HG03103 (cell line): ENCODE measurements around the gene C3orf20.
"Not testable (repeated sequence)": the region's sequence is repeated elsewhere in the genome, so short reads cannot be mapped to it uniquely, and the experiment has no call there.

ENCODE experiments used
- ATAC-seq: cut with Tn5 transposase; IDR thresholded peaks from one replicate; pipeline ENCODE4 v1.9.1; 2021; ENCODE audit warnings: low read depth; ENCODE audit not compliant: unreplicated experiment

The C3orf20 gene

GRCh38 chr3:14750650-14751049, 75.7 kb downstream of the C3orf20 start:
- no peak for ATAC-seq

GRCh38 chr3:14752979-14753378, 78.0 kb downstream of the C3orf20 start:
- not testable (repeated sequence) for ATAC-seq

- no peak for ATAC-seq
These were observed 82.3 kb downstream of the C3orf20 start for GRCh38 chr3:14757153-14757700.

- no peak for ATAC-seq
These were observed 83.4 kb downstream of the C3orf20 start for GRCh38 chr3:14758297-14758696.

- no peak for ATAC-seq
These were observed 84.0 kb downstream of the C3orf20 start for GRCh38 chr3:14758959-14759358.

- ATAC-seq: no peak
These were observed 85.2 kb downstream of the C3orf20 start for GRCh38 chr3:14760185-14760584.

- no peak for ATAC-seq
These were observed 86.3 kb downstream of the C3orf20 start for GRCh38 chr3:14761121-14761672.

- no peak for ATAC-seq
These were observed 86.9 kb downstream of the C3orf20 start for GRCh38 chr3:14761866-14762265.

GRCh38 chr3:14762701-14763100, 87.8 kb downstream of the C3orf20 start:
- ATAC-seq: no peak

GRCh38 chr3:14764331-14765059, 89.6 kb downstream of the C3orf20 start:
- no peak for ATAC-seq

- ATAC-seq: no peak
These were observed 90.1 kb downstream of the C3orf20 start for GRCh38 chr3:14765060-14765400.

GRCh38 chr3:14765576-14766427, 90.9 kb downstream of the C3orf20 start:
- no peak for ATAC-seq

GRCh38 chr3:14766428-14767244, 91.7 kb downstream of the C3orf20 start:
- ATAC-seq: no peak

- ATAC-seq: no peak
These were observed 92.5 kb downstream of the C3orf20 start for GRCh38 chr3:14767245-14768051.

- no peak for ATAC-seq
These were observed 93.3 kb downstream of the C3orf20 start for GRCh38 chr3:14768182-14768790.

GRCh38 chr3:14768881-14769280, 93.9 kb downstream of the C3orf20 start:
- ATAC-seq: no peak

GRCh38 chr3:14769544-14770325, 94.8 kb downstream of the C3orf20 start:
- no peak for ATAC-seq

GRCh38 chr3:14770591-14770990, 95.7 kb downstream of the C3orf20 start:
- ATAC-seq: no peak
